HuH-7.5 (cell line): Measurements from ENCODE around the gene ELK4.

Source experiments
- DNase-seq: peaks from one replicate; pipeline ENCODE4 v3.0.0; 2011; ENCODE audit warnings: low spot score

Gene ELK4

GRCh38 chr1:205581321-205581980 lies 50.4 kb downstream of the ELK4 start:
- no peak for DNase-seq

DNA sequence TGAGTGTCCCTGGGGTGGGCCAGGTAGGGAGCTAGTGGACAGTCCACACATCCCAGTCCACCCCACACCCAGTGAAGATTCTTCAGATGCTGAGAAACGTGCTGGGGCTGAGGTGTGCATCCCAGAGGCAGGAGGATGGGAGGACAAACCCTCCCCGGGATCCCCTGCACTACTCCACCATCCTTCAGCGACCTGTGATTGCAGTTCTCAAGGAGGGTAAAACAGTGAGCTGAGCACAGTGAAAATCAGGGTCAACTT lies 51.0 kb downstream of the ELK4 start:
- DNase-seq, result no peak

- no peak for DNase-seq
Observed at GRCh38 chr1:205580140-205580922, 51.5 kb downstream of the ELK4 start.

DNA sequence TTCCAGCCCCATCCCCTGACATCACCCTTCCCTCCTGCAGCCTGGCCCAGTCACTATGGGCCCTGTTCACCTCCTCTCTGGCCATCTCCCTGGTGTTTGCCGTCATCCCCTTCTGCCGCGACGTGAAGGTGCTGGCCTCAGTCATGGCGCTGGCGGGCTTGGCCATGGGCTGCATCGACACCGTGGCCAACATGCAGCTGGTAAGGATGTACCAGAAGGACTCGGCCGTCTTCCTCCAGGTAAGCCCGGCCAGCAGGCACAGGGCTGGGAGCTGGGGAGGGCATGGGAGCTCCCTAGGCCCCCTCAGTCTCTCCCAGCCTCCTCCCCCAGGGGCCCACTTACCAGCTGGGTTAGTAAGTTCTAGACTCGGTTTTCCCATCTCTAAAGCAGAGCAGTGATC lies 52.1 kb downstream of the ELK4 start:
- no peak for DNase-seq

DNA sequence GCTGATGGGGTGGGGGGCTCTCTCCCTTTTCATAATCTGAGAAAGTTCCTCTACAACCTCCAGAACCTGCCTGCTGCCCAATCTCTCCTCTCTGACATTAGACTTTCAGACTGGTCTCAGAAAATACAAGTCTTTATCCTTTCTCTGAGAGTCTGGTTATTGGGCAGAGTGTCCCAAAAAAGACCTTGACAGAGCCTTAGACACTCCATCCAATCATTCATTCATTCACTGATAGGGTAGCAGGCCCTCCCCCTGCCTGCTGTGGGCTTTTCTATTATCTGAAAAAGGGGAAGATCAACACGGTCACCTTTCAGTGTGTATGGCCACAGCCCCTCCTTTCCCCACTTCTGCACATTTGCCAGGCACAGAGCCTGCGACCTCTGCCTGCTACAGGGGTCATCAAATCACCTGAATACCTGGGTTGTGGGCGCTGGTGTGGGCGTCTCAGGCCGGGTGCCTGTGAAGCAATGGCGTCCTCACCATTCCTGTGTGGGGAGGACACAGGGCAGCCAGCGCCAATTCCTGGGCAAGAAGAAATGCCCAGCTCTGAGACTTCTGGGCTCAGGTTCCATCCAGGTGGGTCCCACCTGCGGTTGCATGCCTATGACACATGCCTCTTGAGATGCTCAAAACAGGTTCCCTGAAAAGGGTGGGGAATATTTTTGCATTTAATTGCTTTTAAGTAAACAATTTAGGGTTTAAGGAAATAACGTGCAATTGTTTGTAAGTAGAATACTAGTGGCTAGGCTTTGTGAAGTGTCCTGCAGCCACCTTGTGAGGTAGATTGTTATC lies 52.8 kb downstream of the ELK4 start:
- no peak for DNase-seq

- DNase-seq, result no peak
Observed at GRCh38 chr1:205577874-205578658, 53.7 kb downstream of the ELK4 start.

GRCh38 chr1:205576805-205577761 lies 54.7 kb downstream of the ELK4 start:
- DNase-seq, result no peak

GRCh38 chr1:205576011-205576410 lies 55.8 kb downstream of the ELK4 start:
- DNase-seq, result no peak

GRCh38 chr1:205575294-205575885 lies 56.4 kb downstream of the ELK4 start:
- no peak for DNase-seq

GRCh38 chr1:205572421-205572820 lies 59.4 kb downstream of the ELK4 start:
- no peak for DNase-seq

GRCh38 chr1:205571747-205572146 lies 60.1 kb downstream of the ELK4 start:
- no peak for DNase-seq

DNA sequence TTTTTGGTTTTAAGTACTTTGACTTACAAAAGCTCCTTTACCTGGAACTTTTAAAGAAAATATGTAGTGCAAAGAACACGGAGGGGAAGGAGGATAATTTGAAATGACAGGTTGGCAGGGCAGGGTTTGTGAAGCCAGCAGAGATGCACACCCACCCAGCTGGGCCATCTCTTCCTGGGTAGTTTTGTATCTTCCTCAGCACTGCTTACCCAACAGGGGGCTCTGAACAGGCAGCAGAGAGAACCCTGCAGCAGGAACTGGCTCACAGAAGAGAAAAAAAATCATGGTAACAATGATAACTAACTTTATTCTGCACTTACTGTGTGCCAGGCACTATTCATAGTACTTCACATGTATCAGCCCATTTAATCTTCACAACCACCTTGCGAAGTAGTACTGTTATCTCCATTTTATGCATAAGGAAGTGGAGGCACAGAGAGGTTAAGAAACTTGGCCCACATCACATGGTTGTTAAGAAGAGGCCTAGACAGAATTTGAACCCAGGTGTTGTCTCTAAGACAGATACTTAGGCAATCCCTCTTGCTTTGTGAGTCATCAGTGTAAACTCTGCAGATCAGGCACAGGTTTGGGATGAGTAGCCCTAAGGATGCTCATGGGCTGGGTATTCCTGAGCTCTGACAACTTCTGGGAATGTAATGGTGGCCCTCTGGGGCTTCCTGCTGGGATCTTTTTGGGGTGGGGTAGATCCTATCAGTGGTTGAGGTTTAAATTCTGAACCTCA lies 60.8 kb downstream of the ELK4 start:
- no peak for DNase-seq

DNA sequence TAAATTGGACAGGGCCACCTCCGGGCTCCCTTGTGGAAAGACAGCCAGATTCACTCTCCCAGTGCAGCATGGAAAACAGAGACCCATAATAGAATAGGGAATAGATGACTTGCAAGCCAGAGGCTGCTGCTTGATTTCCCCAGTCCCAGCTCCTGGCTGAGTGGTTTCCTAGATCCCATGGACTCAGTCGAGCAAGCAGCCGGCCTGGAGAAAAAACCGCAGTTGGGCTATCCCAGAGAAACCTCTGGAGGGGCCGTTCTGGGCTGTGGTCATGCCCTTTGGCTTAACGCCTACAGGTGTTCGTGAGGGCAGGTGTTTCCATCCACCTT lies 61.7 kb downstream of the ELK4 start:
- DNase-seq, result no peak

DNA sequence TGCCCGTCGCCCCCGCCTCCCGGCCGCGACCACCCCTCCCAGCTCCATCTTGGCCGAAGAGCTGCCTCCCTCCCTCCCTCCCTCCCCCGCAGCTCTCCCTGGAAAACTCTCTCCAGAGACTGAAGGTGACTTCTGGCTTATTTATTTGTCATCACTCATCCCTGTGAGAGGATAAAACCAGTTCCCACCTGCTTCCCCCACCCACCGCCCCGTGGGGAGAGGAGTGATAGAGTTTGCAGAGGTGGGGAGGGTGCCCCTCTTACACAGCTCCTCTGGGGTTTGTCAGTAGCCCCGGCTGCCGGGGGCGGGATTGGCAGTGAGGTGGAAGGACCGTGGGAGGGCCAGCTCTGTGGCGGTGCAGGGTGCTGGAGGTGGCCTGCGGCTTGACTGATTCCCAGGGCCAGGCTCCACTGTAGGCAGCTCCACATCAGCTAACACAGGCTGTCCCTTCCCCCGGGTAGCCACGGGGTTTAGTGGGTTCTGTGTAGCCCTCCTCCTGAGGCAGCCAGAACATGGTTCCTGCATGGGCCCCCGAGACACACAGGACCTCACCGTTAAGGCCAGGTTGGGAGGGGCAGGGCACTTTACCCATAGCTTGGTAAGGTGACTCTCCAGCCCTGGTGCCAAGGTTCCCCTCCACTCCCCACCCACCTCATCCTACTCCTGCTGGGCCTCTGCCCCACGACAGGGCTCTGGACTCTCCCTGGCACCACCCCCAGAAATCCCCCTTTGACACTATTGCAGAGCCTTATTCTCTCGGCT lies 62.2 kb downstream of the ELK4 start:
- no peak for DNase-seq

- DNase-seq, result no peak
Observed at GRCh38 chr1:205568469-205569361, 63.1 kb downstream of the ELK4 start.

DNA sequence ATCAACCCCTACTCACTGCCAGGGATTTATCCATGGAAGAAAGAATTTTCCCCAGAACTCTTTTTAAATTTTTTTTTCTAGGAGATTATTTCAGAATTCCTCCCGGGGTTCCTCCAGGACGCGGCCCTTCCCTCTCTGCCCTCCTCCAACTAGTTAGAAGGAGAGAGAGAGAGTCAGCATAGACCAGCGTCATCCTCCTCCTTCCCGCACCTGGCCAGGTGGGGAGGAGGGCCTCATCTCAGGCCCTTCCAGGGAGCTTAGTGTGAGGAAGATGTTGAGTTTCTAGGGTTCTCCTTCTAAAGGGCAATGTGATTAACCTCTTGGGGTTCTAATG lies 63.7 kb downstream of the ELK4 start:
- DNase-seq, result no peak

- DNase-seq, result no peak
Observed at GRCh38 chr1:205567716-205568115, 64.1 kb downstream of the ELK4 start.

DNA sequence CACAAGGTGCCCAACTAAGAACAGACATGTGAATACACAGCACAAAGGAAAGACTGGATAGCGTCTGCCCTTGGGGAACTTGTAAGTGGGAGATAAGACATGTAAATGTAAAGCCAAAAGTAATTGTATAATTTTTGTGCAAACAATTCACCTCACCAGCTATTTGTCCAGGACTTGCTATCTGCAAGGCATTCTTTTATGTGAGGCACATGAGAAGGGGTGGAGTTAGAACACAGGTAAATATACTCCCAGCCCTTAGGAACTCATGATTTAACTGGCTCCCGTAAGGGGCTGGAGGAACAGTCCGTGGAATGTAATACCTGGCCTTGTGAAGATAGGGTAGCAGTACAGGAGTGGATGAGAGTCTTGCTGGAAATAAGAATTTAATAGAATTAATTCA lies 66.0 kb downstream of the ELK4 start:
- DNase-seq, result no peak
